NOMO-1 (cell line): ENCODE data around the gene RPH3AL.
"Not testable (repeated sequence)": the region's sequence is repeated elsewhere in the genome, so short reads cannot be mapped to it uniquely, and the experiment has no call there.

ENCODE experiments used
- DNase-seq, 2 experiments: peaks; one replicate each; lab custom pipeline; 2025; ENCODE audit not compliant: unreplicated experiment in 2 of 2; lab: John Stamatoyannopoulos, UW

The RPH3AL gene

GRCh38 chr17:185445-186138 is 167.0 kb downstream of the RPH3AL start:
- no peak for DNase-seq

DNA sequence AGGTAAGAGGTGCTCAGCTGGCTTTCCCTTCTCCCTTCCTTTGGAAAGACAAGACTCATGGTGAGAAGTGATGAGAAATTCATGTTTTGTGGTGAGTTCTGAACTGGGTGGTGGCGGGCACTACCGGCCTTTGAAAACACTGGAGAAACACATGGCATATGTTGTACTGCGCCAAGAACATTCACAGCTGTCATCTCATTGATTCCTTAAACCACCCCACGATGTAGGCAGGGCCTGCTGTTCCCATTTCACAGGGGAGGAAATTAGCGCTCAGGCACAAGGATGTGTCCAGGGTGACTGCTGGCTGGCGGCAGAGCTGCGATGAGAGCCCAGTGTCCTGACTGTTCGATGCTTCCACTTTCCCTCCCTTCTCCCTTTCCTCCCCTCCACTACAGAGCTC is 169.6 kb downstream of the RPH3AL start:
- DNase-seq, result no peak

DNA sequence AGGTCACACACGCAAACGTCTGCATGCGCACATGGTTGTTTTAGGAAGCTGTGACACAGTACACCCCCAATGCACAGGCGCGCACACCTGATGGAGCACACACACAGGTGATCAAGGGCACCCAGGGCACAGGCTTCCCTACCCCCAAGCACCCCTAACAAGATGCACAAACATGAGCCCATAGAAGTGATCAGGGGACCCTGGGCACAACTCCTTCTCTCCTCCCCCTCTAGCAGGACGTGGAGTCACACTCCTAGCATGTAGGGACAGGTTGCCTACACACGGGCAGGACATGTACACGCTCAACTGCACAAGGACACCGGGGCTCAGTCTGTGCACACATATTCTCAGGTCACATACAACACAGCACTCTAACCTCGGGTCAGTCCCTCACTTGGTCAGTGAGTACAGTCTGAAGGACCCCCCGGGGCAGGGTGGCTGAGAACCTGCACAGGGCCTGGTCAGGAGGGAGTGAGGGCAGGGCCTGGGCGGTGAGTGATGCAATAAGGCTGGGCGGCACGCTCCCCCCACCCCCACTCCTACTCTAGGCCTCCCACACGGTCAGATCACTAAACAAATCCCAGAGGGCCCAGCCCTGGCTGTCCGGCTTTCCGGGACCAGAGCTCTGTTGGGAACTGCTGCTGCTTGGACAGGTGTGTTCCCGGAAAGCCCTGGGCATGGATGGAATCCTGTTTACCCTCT is 170.4 kb downstream of the RPH3AL start:
- DNase-seq, result no peak

DNA sequence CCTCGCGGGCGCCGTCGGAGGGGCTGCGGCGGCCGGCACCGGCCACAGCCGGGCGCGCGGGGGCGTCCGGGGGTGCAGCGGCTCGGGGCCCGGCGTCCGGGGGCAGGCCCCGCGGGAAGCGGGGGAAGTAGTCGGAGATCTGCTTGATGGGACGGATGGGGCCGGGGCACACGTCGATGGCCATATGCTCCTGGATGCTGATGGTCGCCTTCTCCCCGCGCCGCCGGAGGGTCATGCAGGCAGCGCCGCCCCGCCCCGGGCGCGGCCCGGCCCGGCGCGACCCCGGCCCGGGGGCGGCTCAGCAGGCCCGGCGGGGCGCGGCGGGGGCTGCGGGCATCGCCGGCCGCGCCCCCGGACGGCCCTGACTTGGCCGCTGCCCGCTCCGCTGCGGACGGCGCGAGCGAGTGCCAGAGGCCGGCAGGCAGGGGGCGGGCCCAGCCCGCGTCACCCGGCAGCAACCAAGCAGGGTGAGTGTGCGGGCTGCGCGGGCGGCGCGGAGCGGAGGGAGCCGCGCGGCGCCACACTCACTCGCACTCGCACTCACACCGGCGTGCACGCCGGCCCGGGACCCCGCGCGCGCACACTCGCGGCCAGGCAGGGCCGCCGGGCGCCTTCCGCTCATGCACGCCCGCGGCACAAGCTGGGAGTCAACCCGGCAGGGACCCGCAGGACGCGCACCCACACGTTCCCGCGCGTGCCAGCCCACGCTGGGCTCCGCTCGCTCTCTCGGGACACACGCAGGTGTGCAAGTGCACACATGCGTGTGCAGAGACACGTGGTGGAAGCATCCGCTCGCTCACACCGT is 171.2 kb downstream of the RPH3AL start, which contains the start of gene DOC2B:
DOC2B (minus strand) TSS at position 406 of the 805 bp plus-strand sequence; CDS start at position 235, 171 bp downstream.
- DNase-seq, result no peak

DNA sequence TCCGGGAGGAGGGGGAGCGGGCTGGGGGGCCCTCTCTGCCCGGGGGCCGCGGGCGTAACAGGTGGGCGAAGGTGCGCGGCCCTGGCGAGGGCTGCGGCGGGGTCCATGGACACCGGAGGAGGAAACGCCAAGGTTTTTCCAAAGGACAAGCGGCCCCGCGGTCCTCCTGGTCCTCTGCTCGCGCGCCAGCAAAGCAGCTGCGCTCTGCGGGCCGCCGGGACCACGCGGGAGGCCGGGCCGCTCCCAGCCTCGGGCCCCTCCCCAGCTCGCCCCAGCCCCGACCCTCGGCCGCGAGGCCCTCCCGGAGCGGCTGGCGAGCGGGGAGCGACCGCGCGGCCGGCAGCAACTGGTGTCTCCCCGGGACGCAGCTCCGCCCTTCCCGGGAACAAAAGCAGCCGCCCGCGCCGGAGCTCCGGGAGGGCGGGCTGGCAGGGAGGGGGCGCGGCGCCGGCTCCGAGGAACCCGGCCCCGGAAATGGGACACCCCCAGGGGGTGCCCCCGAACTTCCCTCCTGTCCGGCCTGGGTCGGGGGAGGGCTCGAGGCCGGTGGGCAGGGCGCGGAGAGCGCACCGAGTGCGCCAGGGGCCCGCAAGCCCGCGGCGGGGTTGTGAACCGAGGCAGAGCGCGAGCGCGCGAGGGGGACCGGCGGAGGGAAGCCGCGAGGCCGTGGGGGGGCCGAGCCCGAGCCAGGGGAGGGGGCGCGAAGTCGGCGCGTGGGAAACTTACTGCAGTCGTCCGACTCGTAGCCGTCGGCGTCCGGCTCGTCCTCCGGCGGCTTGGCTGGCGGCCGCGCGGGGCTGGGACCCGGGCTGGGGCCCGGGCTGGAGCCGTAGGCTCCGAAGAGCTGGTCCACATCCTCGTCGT is 172.0 kb downstream of the RPH3AL start:
- no peak for DNase-seq

GRCh38 chr17:179781-180380 is 172.7 kb downstream of the RPH3AL start:
- no peak for DNase-seq

DNA sequence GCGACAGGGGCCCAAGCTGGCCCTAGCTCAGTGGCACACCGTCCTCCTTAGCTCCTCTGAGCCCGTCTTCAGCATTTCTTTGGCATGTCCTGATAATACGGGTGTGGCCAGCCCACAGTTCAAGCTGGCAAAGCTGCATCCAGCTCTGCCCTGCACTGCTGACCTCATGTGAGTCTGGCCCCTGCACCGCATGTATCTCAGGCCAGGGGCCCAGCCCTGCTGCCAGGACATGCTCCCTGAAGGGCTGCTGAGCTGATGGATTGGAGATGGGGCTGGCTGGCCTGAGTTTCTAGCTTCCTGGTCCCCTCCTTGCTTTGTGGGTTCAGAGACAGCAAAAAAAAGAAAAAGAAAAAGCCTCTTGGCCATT is 173.6 kb downstream of the RPH3AL start:
- DNase-seq, result no peak

DNA sequence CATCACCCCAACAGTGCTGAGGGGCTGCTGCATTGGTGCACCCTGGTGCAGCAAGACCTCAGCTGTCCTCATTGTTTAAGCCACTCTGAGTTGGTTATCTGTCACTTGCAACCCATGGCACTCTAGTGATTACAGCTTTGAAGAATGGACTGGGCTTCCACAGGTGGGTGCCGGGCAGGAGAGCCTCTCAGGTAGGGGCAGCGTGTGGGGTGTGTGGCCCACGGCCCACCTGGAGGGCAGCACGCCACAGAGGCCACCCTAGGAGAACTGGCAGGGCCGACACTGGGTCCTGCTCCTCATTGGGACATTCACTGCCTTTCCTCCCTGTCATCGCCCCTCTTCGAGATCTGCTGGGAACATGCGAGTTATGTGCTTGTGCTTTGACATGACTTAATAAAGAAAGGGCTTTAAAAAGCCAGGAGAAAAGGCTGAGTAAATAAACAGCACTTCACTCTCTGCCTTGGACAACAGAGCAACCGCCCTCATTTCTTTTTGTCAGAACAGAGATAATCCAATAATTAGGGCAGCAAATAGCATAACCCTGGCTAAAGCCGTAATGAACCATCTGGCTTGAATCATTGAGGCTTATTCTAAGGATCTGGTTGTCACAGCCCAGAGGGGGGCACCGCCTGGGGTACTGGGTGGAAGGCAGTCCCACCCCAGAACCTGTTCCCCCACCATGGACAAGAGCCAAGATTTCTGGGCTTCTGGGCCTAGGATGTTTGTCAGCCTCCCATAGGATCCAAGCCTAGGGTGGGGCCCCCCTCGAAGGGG is 174.1 kb downstream of the RPH3AL start:
- DNase-seq, result no peak

- no peak for DNase-seq
These were observed 174.8 kb downstream of the RPH3AL start for GRCh38 chr17:177762-178161.

DNA sequence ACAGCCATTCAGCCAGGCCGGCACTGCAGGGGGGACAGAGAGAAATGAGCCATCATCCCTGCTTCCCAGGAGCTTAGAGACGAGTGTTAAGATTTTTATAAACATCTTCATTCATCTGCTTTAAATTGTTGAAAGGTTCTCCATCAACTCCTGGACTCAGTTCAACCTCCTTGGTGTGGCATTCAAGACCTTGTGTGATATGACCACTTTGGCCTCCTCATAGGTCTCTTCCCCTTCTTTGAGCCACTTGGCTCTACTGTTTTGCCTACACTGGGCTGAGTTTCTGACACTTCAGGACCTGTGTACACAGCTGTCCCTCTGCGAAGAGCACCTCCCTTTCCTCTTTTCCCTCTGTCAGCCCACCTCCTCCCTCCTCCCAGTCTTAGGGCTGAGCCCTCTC is 175.5 kb downstream of the RPH3AL start:
- DNase-seq, result no peak

- no peak for DNase-seq
These were observed 179.3 kb downstream of the RPH3AL start for GRCh38 chr17:173166-173911.

GRCh38 chr17:172401-172800 is 180.2 kb downstream of the RPH3AL start:
- no peak for DNase-seq

GRCh38 chr17:171871-172270 is 180.7 kb downstream of the RPH3AL start:
- DNase-seq, result no peak

DNA sequence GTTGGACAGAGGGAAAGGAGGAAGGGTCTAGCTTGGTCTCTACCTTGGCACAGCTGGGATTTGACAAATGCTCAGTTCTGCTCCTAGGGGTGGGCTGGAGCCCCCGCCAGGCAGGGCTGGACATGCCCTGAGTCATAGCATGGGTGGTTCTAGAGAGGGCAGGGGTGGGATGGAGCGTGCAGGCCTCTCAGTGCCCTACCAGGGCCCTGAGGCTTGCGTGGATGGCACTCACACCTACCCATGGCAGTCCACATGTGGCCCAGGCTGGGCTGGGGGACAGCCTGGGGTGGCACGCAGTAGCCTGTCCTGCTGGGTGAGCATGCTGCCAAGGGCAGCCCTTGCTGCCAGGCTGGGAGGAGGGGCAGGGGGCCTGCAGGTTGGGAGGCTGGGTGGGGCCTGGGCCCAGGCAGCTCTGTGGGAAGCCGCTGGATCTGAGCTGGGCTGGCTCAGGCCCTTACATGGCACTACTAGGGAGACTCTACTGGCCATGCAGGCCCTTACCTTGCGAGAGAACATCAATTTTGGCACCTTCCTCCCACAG is 182.4 kb downstream of the RPH3AL start:
- DNase-seq, result no peak

DNA sequence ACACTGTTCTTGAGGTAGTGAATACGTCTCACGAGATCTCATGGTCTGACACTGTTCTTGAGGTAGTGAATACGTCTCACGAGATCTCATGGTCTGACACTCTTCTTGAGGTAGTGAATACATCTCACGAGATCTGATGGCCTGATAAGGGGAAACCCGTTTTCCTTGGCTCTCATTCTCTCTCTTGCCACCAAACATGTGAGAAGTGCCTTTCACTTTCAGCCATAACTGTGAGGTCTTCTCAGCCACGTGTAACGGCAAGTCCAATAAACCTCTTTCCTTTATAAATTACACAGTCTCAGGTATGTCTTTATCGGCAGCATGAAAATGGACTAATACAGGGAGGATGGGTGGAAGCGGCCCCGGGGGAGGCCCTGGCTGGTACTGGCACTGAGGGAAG is 184.0 kb downstream of the RPH3AL start:
- DNase-seq, result not testable (repeated sequence)

- no peak for DNase-seq
These were observed 186.7 kb downstream of the RPH3AL start for GRCh38 chr17:165939-166338.

GRCh38 chr17:164303-165235 is 188.0 kb downstream of the RPH3AL start:
- no peak for DNase-seq
